HL-60 (cell line): ENCODE results near the gene ANXA2.

ENCODE experiments used
- GABPA ChIP-seq: IDR thresholded peaks from 2 replicates; pipeline ENCODE4 v1.6.1; 2012; ENCODE audit warnings: low read depth
- POLR2AphosphoS5 ChIP-seq: IDR thresholded peaks from 2 replicates; pipeline ENCODE4 v1.6.1; 2012; ENCODE audit warnings: low read depth
- REST ChIP-seq: IDR thresholded peaks from 2 replicates; pipeline ENCODE4 v1.6.1; 2012; ENCODE audit warnings: low read depth; ENCODE audit not compliant: insufficient replicate concordance
- SPI1 ChIP-seq: IDR thresholded peaks from 2 replicates; pipeline ENCODE4 v1.6.1; 2012; ENCODE audit warnings: low read depth, mild to moderate bottlenecking, borderline replicate concordance
- TF ChIP-seq, protein P1 (sequence below): IDR thresholded peaks from one replicate; pipeline ENCODE4 v1.5.1; 2011; ENCODE audit warnings: low read length, control low read depth, inconsistent platforms; ENCODE audit not compliant: insufficient read depth

- TF ChIP-seq, protein P1, sequence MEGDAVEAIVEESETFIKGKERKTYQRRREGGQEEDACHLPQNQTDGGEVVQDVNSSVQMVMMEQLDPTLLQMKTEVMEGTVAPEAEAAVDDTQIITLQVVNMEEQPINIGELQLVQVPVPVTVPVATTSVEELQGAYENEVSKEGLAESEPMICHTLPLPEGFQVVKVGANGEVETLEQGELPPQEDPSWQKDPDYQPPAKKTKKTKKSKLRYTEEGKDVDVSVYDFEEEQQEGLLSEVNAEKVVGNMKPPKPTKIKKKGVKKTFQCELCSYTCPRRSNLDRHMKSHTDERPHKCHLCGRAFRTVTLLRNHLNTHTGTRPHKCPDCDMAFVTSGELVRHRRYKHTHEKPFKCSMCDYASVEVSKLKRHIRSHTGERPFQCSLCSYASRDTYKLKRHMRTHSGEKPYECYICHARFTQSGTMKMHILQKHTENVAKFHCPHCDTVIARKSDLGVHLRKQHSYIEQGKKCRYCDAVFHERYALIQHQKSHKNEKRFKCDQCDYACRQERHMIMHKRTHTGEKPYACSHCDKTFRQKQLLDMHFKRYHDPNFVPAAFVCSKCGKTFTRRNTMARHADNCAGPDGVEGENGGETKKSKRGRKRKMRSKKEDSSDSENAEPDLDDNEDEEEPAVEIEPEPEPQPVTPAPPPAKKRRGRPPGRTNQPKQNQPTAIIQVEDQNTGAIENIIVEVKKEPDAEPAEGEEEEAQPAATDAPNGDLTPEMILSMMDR: no peak
- no peak for TF ChIP-seq REST
- no peak for TF ChIP-seq SPI1
- no peak for TF ChIP-seq POLR2AphosphoS5
- no peak for TF ChIP-seq GABPA
These were observed 77.4 kb downstream of the ANXA2 start for GRCh38 chr15:60320365-60320764.
